ENCODE results near the gene MAN1A2.
"Not testable (repeated sequence)": the region's sequence is repeated elsewhere in the genome, so short reads cannot be mapped to it uniquely, and the experiment has no call there.

Gene MAN1A2

DNA sequence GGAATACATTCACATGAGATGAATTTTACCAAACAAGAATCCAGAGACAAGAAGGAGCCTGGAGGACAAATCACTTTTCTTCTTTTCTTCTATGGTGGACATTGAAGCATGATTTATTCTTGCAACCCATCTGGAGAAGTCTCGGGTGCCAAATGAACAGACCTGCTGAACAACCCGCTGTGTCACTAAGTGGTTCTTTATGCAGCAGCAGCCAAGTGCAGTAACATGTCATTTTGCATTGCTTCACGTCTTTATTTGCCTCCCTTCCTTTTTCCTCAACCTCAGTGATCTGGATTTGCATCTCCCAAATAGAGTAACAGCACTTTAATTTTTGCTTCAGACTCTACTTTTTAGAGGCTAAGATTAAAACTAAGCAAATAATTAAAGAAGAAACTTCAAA, 188.6 kb downstream of the MAN1A2 start:
- WGBS (ENCODE audit: extremely low coverage, insufficient coverage, insufficient read length), result no CpG with 5 or more reads among the region's 3 CpGs
- H3K14ac ChIP-seq (ENCODE audit: low read length), result no peak overlapping the region
- no peak overlapping the region for H2BK5ac ChIP-seq (ENCODE audit: low read depth, low read length, poor library complexity)
- no peaks in the 10 kb centered on the region for H3K36me3 ChIP-seq (ENCODE audit: control insufficient read depth in 1 of 2, insufficient read depth in 2 of 2, low read length in 2 of 2)
- no peak overlapping the region for H3K18ac ChIP-seq (ENCODE audit: low read length)
- no peak overlapping the region for H3K27ac ChIP-seq (ENCODE audit: low read depth, low read length)
- no peaks in the 10 kb centered on the region for H3K27me3 ChIP-seq (ENCODE audit: insufficient read depth, low read length)
- H3K9me3 ChIP-seq (ENCODE audit: insufficient read depth, low read depth, low read length), result peaks cover 2% of the 10 kb centered on the region
- DNase-seq, result no peak
- H4K91ac ChIP-seq (ENCODE audit: low read depth, low read length), result no peak overlapping the region
- no peak overlapping the region for H3K9ac ChIP-seq (ENCODE audit: low read length)
- no peak overlapping the region for H3K4ac ChIP-seq (ENCODE audit: low read depth, low read length)
- no peak overlapping the region for H2AFZ ChIP-seq (ENCODE audit: insufficient read depth, low read length, poor library complexity)
- no peak overlapping the region for H4K8ac ChIP-seq (ENCODE audit: low read depth, low read length)
- no peak overlapping the region for H4K12ac ChIP-seq (ENCODE audit: low read depth, low read length)
- H3K23ac ChIP-seq (ENCODE audit: low read length), result no peak overlapping the region
- no peaks in the 10 kb centered on the region for H3K4me1 ChIP-seq (ENCODE audit: control insufficient read depth in 1 of 2, insufficient read depth in 2 of 2, low read length in 2 of 2)
- no peak overlapping the region for H3K4me3 ChIP-seq (ENCODE audit: low read depth, low read length)
- no peak overlapping the region for H2BK12ac ChIP-seq (ENCODE audit: low read length)
- no peak overlapping the region for H2BK120ac ChIP-seq (ENCODE audit: insufficient read depth, low read length, poor library complexity)
- no peaks in the 10 kb centered on the region for H3K79me2 ChIP-seq (ENCODE audit: control insufficient read depth, insufficient read depth, low read length, poor library complexity)
- no peak overlapping the region for H3K4me2 ChIP-seq (ENCODE audit: low read length)
- H3K79me1 ChIP-seq (ENCODE audit: low read length), result no peaks in the 10 kb centered on the region
- H2AK5ac ChIP-seq (ENCODE audit: low read length), result no peak overlapping the region

DNA sequence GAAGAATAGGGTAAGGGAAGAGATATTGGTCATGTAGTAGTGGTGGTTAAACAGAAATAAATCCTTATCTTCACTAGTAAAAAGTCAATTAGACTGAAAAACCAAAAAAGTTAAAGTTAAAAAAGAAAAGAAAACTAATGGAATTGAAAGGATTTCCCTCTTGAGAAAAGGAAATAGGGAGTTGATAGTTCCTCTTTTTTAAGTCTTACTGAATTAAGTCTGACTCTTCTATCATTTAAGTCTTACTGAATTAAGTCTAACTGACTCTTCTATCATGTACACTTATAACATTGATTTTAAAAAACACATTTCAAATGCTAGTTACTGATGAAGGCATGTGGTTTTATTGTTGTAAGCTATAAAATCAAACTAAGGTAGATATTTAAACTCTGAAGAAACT, 189.1 kb downstream of the MAN1A2 start:
- H3K36me3 ChIP-seq (ENCODE audit: control insufficient read depth in 1 of 2, insufficient read depth in 2 of 2, low read length in 2 of 2), result no peaks in the 10 kb centered on the region
- no peak overlapping the region for H3K4ac ChIP-seq (ENCODE audit: low read depth, low read length)
- H2AFZ ChIP-seq (ENCODE audit: insufficient read depth, low read length, poor library complexity), result no peak overlapping the region
- no peak overlapping the region for H3K4me3 ChIP-seq (ENCODE audit: low read depth, low read length)
- H2AK5ac ChIP-seq (ENCODE audit: low read length), result no peak overlapping the region
- no peaks in the 10 kb centered on the region for H3K79me1 ChIP-seq (ENCODE audit: low read length)
- H3K18ac ChIP-seq (ENCODE audit: low read length), result no peak overlapping the region
- no peak overlapping the region for H4K91ac ChIP-seq (ENCODE audit: low read depth, low read length)
- H4K12ac ChIP-seq (ENCODE audit: low read depth, low read length), result no peak overlapping the region
- H3K14ac ChIP-seq (ENCODE audit: low read length), result no peak overlapping the region
- no peak overlapping the region for H3K27ac ChIP-seq (ENCODE audit: low read depth, low read length)
- no peaks in the 10 kb centered on the region for H3K27me3 ChIP-seq (ENCODE audit: insufficient read depth, low read length)
- H2BK5ac ChIP-seq (ENCODE audit: low read depth, low read length, poor library complexity), result no peak overlapping the region
- no peak overlapping the region for H3K23ac ChIP-seq (ENCODE audit: low read length)
- no peak overlapping the region for H2BK12ac ChIP-seq (ENCODE audit: low read length)
- H3K9ac ChIP-seq (ENCODE audit: low read length), result no peak overlapping the region
- no peak for DNase-seq
- H3K4me1 ChIP-seq (ENCODE audit: control insufficient read depth in 1 of 2, insufficient read depth in 2 of 2, low read length in 2 of 2), result no peaks in the 10 kb centered on the region
- H3K9me3 ChIP-seq (ENCODE audit: insufficient read depth, low read depth, low read length), result peaks cover 2% of the 10 kb centered on the region
- H4K8ac ChIP-seq (ENCODE audit: low read depth, low read length), result no peak overlapping the region
- H3K4me2 ChIP-seq (ENCODE audit: low read length), result no peak overlapping the region
- no peak overlapping the region for H2BK120ac ChIP-seq (ENCODE audit: insufficient read depth, low read length, poor library complexity)
- H3K79me2 ChIP-seq (ENCODE audit: control insufficient read depth, insufficient read depth, low read length, poor library complexity), result no peaks in the 10 kb centered on the region

DNA sequence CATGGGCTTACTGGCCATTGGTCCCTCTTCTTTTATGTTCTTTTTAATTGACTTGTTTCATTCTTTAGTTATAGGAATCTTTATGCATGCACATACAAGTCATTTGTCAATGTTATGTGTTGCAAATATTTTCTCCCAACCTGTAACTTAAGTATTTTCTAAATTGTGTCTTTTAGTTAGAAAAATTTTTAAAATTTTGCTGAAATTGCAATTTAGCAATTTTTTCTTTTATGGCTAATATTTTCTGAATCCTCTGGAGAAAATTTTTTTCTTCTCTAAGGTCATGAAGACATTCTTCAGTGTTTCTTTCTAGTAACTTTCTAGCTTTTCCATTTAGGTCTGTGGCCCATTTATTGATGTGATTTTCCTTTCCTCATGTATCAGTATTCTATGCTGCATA, 189.7 kb downstream of the MAN1A2 start:
- no peak overlapping the region for H3K18ac ChIP-seq (ENCODE audit: low read length)

DNA sequence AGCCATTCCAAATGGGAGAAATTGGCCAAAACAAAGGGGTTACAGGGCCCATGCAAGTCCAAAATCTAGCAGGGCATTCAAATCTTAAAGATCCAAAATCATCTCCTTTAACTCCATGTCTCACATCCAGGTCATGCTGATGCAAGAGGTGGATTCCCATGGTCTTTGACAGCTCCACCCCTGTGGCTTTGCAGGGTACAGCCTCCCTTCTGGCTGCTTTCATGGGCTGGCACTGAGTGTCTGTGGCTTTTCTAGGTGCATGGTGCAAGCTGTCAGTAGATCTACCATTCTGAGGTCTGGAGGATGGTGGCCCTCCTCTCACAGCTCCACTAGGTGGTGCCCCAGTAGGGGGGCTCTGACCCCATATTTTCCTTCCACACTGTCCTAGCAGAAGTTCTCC, 191.2 kb downstream of the MAN1A2 start:
- not testable (repeated sequence) for H3K9ac ChIP-seq (ENCODE audit: low read length); H3K4me2 ChIP-seq (ENCODE audit: low read length); H3K18ac ChIP-seq (ENCODE audit: low read length); H3K4me3 ChIP-seq (ENCODE audit: low read depth, low read length); H2BK120ac ChIP-seq (ENCODE audit: insufficient read depth, low read length, poor library complexity); H4K12ac ChIP-seq (ENCODE audit: low read depth, low read length); H3K79me1 ChIP-seq (ENCODE audit: low read length); H4K91ac ChIP-seq (ENCODE audit: low read depth, low read length); DNase-seq; H3K9me3 ChIP-seq (ENCODE audit: insufficient read depth, low read depth, low read length); H2BK12ac ChIP-seq (ENCODE audit: low read length); H2AK5ac ChIP-seq (ENCODE audit: low read length); H4K8ac ChIP-seq (ENCODE audit: low read depth, low read length); H3K27me3 ChIP-seq (ENCODE audit: insufficient read depth, low read length); H3K27ac ChIP-seq (ENCODE audit: low read depth, low read length); H3K36me3 ChIP-seq (ENCODE audit: control insufficient read depth in 1 of 2, insufficient read depth in 2 of 2, low read length in 2 of 2); H2AFZ ChIP-seq (ENCODE audit: insufficient read depth, low read length, poor library complexity); H3K4ac ChIP-seq (ENCODE audit: low read depth, low read length); H3K23ac ChIP-seq (ENCODE audit: low read length); H3K14ac ChIP-seq (ENCODE audit: low read length); H2BK5ac ChIP-seq (ENCODE audit: low read depth, low read length, poor library complexity); H3K4me1 ChIP-seq (ENCODE audit: control insufficient read depth in 1 of 2, insufficient read depth in 2 of 2, low read length in 2 of 2); H3K79me2 ChIP-seq (ENCODE audit: control insufficient read depth, insufficient read depth, low read length, poor library complexity)

More for the DNA sequence above, 189.7 kb downstream of the MAN1A2 start:
- Histone ChIP-seq H3K4ac (ENCODE audit: low read depth, low read length) (no peak overlapping the region), H3K14ac (ENCODE audit: low read length) (no peak overlapping the region), H3K79me1 (ENCODE audit: low read length) (no peaks in the 10 kb centered on the region), H3K27me3 (ENCODE audit: insufficient read depth, low read length) (no peaks in the 10 kb centered on the region), H2BK12ac (ENCODE audit: low read length) (no peak overlapping the region), H2BK5ac (ENCODE audit: low read depth, low read length, poor library complexity) (no peak overlapping the region), H2AFZ (ENCODE audit: insufficient read depth, low read length, poor library complexity) (no peak overlapping the region), H3K27ac (ENCODE audit: low read depth, low read length) (no peak overlapping the region), H4K8ac (ENCODE audit: low read depth, low read length) (no peak overlapping the region), H3K9ac (ENCODE audit: low read length) (no peak overlapping the region), H2AK5ac (ENCODE audit: low read length) (no peak overlapping the region), H3K23ac (ENCODE audit: low read length) (no peak overlapping the region), H2BK120ac (ENCODE audit: insufficient read depth, low read length, poor library complexity) (no peak overlapping the region), H3K79me2 (ENCODE audit: control insufficient read depth, insufficient read depth, low read length, poor library complexity) (no peaks in the 10 kb centered on the region), H3K9me3 (ENCODE audit: insufficient read depth, low read depth, low read length) (peaks cover 2% of the 10 kb centered on the region), H4K91ac (ENCODE audit: low read depth, low read length) (no peak overlapping the region), H3K4me2 (ENCODE audit: low read length) (no peak overlapping the region), H4K12ac (ENCODE audit: low read depth, low read length) (no peak overlapping the region), H3K4me3 (ENCODE audit: low read depth, low read length) (no peak overlapping the region), H3K4me1 (ENCODE audit: control insufficient read depth in 1 of 2, insufficient read depth in 2 of 2, low read length in 2 of 2) (no peaks in the 10 kb centered on the region), H3K36me3 (ENCODE audit: control insufficient read depth in 1 of 2, insufficient read depth in 2 of 2, low read length in 2 of 2) (no peaks in the 10 kb centered on the region)
- no peak for DNase-seq

DNA sequence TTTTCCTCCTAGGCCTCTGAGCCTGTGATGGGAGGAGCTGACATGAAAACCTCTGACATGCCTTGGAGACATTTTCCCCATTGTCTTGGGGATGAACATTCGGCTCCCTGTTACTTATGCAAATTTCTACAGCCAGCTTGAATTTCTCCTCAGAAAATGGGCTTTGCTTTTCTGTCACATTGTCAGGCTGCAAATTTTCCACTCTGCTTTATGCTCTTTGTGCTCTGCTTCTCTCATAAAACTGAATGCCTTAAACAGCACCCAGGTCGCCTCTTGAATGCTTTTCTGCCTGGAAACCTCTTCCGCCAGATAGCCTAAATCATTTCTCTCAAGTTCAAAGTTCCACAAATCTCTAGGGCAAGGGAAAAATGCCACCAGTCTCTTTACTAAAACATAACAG, 191.9 kb downstream of the MAN1A2 start:
- DNase-seq, result no peak
- no peak overlapping the region for H3K27ac ChIP-seq (ENCODE audit: low read depth, low read length)
- peaks cover 2% of the 10 kb centered on the region for H3K79me1 ChIP-seq (ENCODE audit: low read length)
- no peak overlapping the region for H3K9ac ChIP-seq (ENCODE audit: low read length)
- H2AFZ ChIP-seq (ENCODE audit: insufficient read depth, low read length, poor library complexity), result no peak overlapping the region
- no peaks in the 10 kb centered on the region for H3K27me3 ChIP-seq (ENCODE audit: insufficient read depth, low read length)
- no peak overlapping the region for H4K91ac ChIP-seq (ENCODE audit: low read depth, low read length)
- peaks cover 1 to 8% of the 10 kb centered on the region in 2 experiments for H3K4me1 ChIP-seq (ENCODE audit: control insufficient read depth in 1 of 2, insufficient read depth in 2 of 2, low read length in 2 of 2)
- H2BK12ac ChIP-seq (ENCODE audit: low read length), result no peak overlapping the region
- H3K79me2 ChIP-seq (ENCODE audit: control insufficient read depth, insufficient read depth, low read length, poor library complexity), result no peaks in the 10 kb centered on the region
- H2BK120ac ChIP-seq (ENCODE audit: insufficient read depth, low read length, poor library complexity), result no peak overlapping the region
- no peak overlapping the region for H3K4me3 ChIP-seq (ENCODE audit: low read depth, low read length)
- H3K9me3 ChIP-seq (ENCODE audit: insufficient read depth, low read depth, low read length), result peaks cover 2% of the 10 kb centered on the region
- H2AK5ac ChIP-seq (ENCODE audit: low read length), result no peak overlapping the region
- no peak overlapping the region for H4K12ac ChIP-seq (ENCODE audit: low read depth, low read length)
- H3K36me3 ChIP-seq (ENCODE audit: control insufficient read depth in 1 of 2, insufficient read depth in 2 of 2, low read length in 2 of 2), result no peaks in the 10 kb centered on the region
- H3K4me2 ChIP-seq (ENCODE audit: low read length), result no peak overlapping the region
- H3K23ac ChIP-seq (ENCODE audit: low read length), result no peak overlapping the region
- no peak overlapping the region for H3K18ac ChIP-seq (ENCODE audit: low read length)
- H4K8ac ChIP-seq (ENCODE audit: low read depth, low read length), result no peak overlapping the region
- H2BK5ac ChIP-seq (ENCODE audit: low read depth, low read length, poor library complexity), result no peak overlapping the region
- H3K4ac ChIP-seq (ENCODE audit: low read depth, low read length), result no peak overlapping the region
- H3K14ac ChIP-seq (ENCODE audit: low read length), result no peak overlapping the region
- WGBS (ENCODE audit: extremely low coverage, insufficient coverage, insufficient read length), result no CpG with 5 or more reads among the region's 3 CpGs
